ENCODE data around the gene SPAG8.

SPAG8 gene

GRCh38 chr9:35798658-35799374 lies 13.2 kb downstream of the SPAG8 start:
- Histone ChIP-seq H3K27me3 (ENCODE audit: control insufficient read depth, low read length) (no peaks in the 10 kb centered on the region), H3K27ac (ENCODE audit: low read depth, low read length) (no peak overlapping the region), H3K9me2 (replicated peaks; ENCODE audit: control insufficient read depth, low read length) (no peaks in the 10 kb centered on the region), H3K36me3 (ENCODE audit: control insufficient read depth, low read length) (no peaks in the 10 kb centered on the region), H3K9me3 (ENCODE audit: control insufficient read depth, insufficient read depth, low read length) (no peaks in the 10 kb centered on the region), H4K20me1 (ENCODE audit: control insufficient read depth, insufficient read depth, low read depth, low read length) (no peaks in the 10 kb centered on the region), H3K4me1 (ENCODE audit: control insufficient read depth, low read length) (no peaks in the 10 kb centered on the region), H3K4me2 (ENCODE audit: low read length) (no peak overlapping the region), H3K79me2 (ENCODE audit: control insufficient read depth, low read length) (no peaks in the 10 kb centered on the region), H3F3A (ENCODE audit: control insufficient read depth, insufficient read depth) (no peaks in the 10 kb centered on the region), H3K4me3 (ENCODE audit: low read length) (no peak overlapping the region)
- no peak for TF ChIP-seq EZH2phosphoT487 (IDR thresholded peaks at IDR 0.05; ENCODE audit: borderline replicate concordance, low read length)
- TF ChIP-seq, protein P1, sequence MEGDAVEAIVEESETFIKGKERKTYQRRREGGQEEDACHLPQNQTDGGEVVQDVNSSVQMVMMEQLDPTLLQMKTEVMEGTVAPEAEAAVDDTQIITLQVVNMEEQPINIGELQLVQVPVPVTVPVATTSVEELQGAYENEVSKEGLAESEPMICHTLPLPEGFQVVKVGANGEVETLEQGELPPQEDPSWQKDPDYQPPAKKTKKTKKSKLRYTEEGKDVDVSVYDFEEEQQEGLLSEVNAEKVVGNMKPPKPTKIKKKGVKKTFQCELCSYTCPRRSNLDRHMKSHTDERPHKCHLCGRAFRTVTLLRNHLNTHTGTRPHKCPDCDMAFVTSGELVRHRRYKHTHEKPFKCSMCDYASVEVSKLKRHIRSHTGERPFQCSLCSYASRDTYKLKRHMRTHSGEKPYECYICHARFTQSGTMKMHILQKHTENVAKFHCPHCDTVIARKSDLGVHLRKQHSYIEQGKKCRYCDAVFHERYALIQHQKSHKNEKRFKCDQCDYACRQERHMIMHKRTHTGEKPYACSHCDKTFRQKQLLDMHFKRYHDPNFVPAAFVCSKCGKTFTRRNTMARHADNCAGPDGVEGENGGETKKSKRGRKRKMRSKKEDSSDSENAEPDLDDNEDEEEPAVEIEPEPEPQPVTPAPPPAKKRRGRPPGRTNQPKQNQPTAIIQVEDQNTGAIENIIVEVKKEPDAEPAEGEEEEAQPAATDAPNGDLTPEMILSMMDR (IDR thresholded peaks at IDR 0.05; ENCODE audit: low read depth, low read length, poor library complexity, severe bottlenecking): no peak

GRCh38 chr9:35797311-35798109 lies 14.6 kb downstream of the SPAG8 start:
- no peaks in the 10 kb centered on the region for H3K36me3 ChIP-seq (ENCODE audit: control insufficient read depth, low read length)
- no peaks in the 10 kb centered on the region for H3K4me1 ChIP-seq (ENCODE audit: control insufficient read depth, low read length)
- no peaks in the 10 kb centered on the region for H3K27me3 ChIP-seq (ENCODE audit: control insufficient read depth, low read length)
- no peaks in the 10 kb centered on the region for H3K9me2 ChIP-seq (replicated peaks; ENCODE audit: control insufficient read depth, low read length)
- TF ChIP-seq EZH2phosphoT487 (IDR thresholded peaks at IDR 0.05; ENCODE audit: borderline replicate concordance, low read length): no peak
- TF ChIP-seq, protein P1 (IDR thresholded peaks at IDR 0.05; ENCODE audit: low read depth, low read length, poor library complexity, severe bottlenecking): no peak
- no peaks in the 10 kb centered on the region for H3F3A ChIP-seq (ENCODE audit: control insufficient read depth, insufficient read depth)
- H3K4me3 ChIP-seq (ENCODE audit: low read length): no peak overlapping the region
- no peaks in the 10 kb centered on the region for H4K20me1 ChIP-seq (ENCODE audit: control insufficient read depth, insufficient read depth, low read depth, low read length)
- no peaks in the 10 kb centered on the region for H3K9me3 ChIP-seq (ENCODE audit: control insufficient read depth, insufficient read depth, low read length)
- no peaks in the 10 kb centered on the region for H3K79me2 ChIP-seq (ENCODE audit: control insufficient read depth, low read length)
- no peak overlapping the region for H3K27ac ChIP-seq (ENCODE audit: low read depth, low read length)
- H3K4me2 ChIP-seq (ENCODE audit: low read length): no peak overlapping the region

GRCh38 chr9:35795695-35796094 lies 16.4 kb downstream of the SPAG8 start:
- Histone ChIP-seq H4K20me1 (ENCODE audit: control insufficient read depth, insufficient read depth, low read depth, low read length) (no peaks in the 10 kb centered on the region), H3K36me3 (ENCODE audit: control insufficient read depth, low read length) (no peaks in the 10 kb centered on the region), H3K27ac (ENCODE audit: low read depth, low read length) (no peak overlapping the region), H3K4me2 (ENCODE audit: low read length) (no peak overlapping the region), H3K9me3 (ENCODE audit: control insufficient read depth, insufficient read depth, low read length) (no peaks in the 10 kb centered on the region), H3F3A (ENCODE audit: control insufficient read depth, insufficient read depth) (no peaks in the 10 kb centered on the region), H3K9me2 (replicated peaks; ENCODE audit: control insufficient read depth, low read length) (no peaks in the 10 kb centered on the region), H3K4me1 (ENCODE audit: control insufficient read depth, low read length) (no peaks in the 10 kb centered on the region), H3K79me2 (ENCODE audit: control insufficient read depth, low read length) (no peaks in the 10 kb centered on the region), H3K4me3 (ENCODE audit: low read length) (no peak overlapping the region), H3K27me3 (ENCODE audit: control insufficient read depth, low read length) (no peaks in the 10 kb centered on the region)
- TF ChIP-seq, protein P1 (IDR thresholded peaks at IDR 0.05; ENCODE audit: low read depth, low read length, poor library complexity, severe bottlenecking): no peak
- TF ChIP-seq EZH2phosphoT487 (IDR thresholded peaks at IDR 0.05; ENCODE audit: borderline replicate concordance, low read length): no peak

Measured in DOHH2 (cell line).